ENCODE measurements around the gene UNC79. TPM values are rescaled to one million over a fixed set of nuclear protein-coding genes. Genes with fewer than 3 reads are reported as not detected.

Gene UNC79
- total and polyA plus RNA-seq, 3 donors from 2014 or later: 4.3 to 10.7 (median 5.5) TPM

GRCh38 chr14:93731753-93732152, 301.0 kb downstream of the UNC79 start:
- no peaks in the 10 kb centered on the region for H3K9me3 ChIP-seq
- intact Hi-C loops (cut with DNase I; ENCODE audit: low total_unique reads): no loop called here
- no peaks in the 10 kb centered on the region for H3K4me1 ChIP-seq
- H3K27me3 ChIP-seq: no peaks in the 10 kb centered on the region
- DNase-seq: no peak
- no peak for TF ChIP-seq CTCF (IDR thresholded peaks at IDR 0.05)
- TF ChIP-seq POLR2A (IDR thresholded peaks at IDR 0.05): no peak
- H3K27ac ChIP-seq: no peak overlapping the region
- H3K4me3 ChIP-seq: no peak overlapping the region
- 40 to 67% methylated on average over 4 to 7 of the region's 7 CpGs for WGBS, 2 donors
- H3K36me3 ChIP-seq (ENCODE audit: low read depth, missing control alignments): no peaks in the 10 kb centered on the region

- no peaks in the 10 kb centered on the region for H3K9me3 ChIP-seq
- H3K27me3 ChIP-seq: no peaks in the 10 kb centered on the region
- WGBS, 2 donors: 87 to 90% methylated on average over 6 to 10 of the region's 10 CpGs
- H3K36me3 ChIP-seq (ENCODE audit: low read depth, missing control alignments): no peaks in the 10 kb centered on the region
- H3K27ac ChIP-seq: no peak overlapping the region
- no peak for TF ChIP-seq POLR2A (IDR thresholded peaks at IDR 0.05)
- no peak for TF ChIP-seq CTCF (IDR thresholded peaks at IDR 0.05)
- H3K4me1 ChIP-seq: no peaks in the 10 kb centered on the region
- DNase-seq: no peak
- no peak overlapping the region for H3K4me3 ChIP-seq
- intact Hi-C loops (cut with DNase I; ENCODE audit: low total_unique reads): no loop called here
Observed at GRCh38 chr14:93732524-93732923, 301.8 kb downstream of the UNC79 start.

- Histone ChIP-seq H3K27ac (no peak overlapping the region), H3K9me3 (no peaks in the 10 kb centered on the region), H3K4me1 (no peaks in the 10 kb centered on the region), H3K36me3 (ENCODE audit: low read depth, missing control alignments) (no peaks in the 10 kb centered on the region), H3K4me3 (no peak overlapping the region), H3K27me3 (no peaks in the 10 kb centered on the region)
- intact Hi-C loops (cut with DNase I; ENCODE audit: low total_unique reads): no loop called here
- WGBS, 2 donors: 55% methylated on average over 8 to 11 of the region's 11 CpGs
- DNase-seq: no peak
- TF ChIP-seq CTCF (IDR thresholded peaks at IDR 0.05): no peak
- TF ChIP-seq POLR2A (IDR thresholded peaks at IDR 0.05): no peak
Observed at GRCh38 chr14:93733231-93733630, 302.5 kb downstream of the UNC79 start.

GRCh38 chr14:93733631-93734030, 302.9 kb downstream of the UNC79 start:
- no peaks in the 10 kb centered on the region for H3K27me3 ChIP-seq
- H3K27ac ChIP-seq: no peak overlapping the region
- no peak for TF ChIP-seq CTCF (IDR thresholded peaks at IDR 0.05)
- no peak for TF ChIP-seq POLR2A (IDR thresholded peaks at IDR 0.05)
- H3K4me1 ChIP-seq: no peaks in the 10 kb centered on the region
- H3K9me3 ChIP-seq: no peaks in the 10 kb centered on the region
- intact Hi-C loops (cut with DNase I; ENCODE audit: low total_unique reads): no loop called here
- no peak overlapping the region for H3K4me3 ChIP-seq
- no peak for DNase-seq
- no peaks in the 10 kb centered on the region for H3K36me3 ChIP-seq (ENCODE audit: low read depth, missing control alignments)
- WGBS, 2 donors: 36 to 54% methylated on average over 6 of the region's 6 CpGs

GRCh38 chr14:93734086-93734822, 303.5 kb downstream of the UNC79 start:
- intact Hi-C loops (cut with DNase I; ENCODE audit: low total_unique reads): no loop called here
- no peak overlapping the region for H3K4me3 ChIP-seq
- TF ChIP-seq CTCF (IDR thresholded peaks at IDR 0.05): no peak
- TF ChIP-seq POLR2A (IDR thresholded peaks at IDR 0.05): no peak
- peak; percentile 66 for DNase-seq
- no peaks in the 10 kb centered on the region for H3K4me1 ChIP-seq
- H3K9me3 ChIP-seq: no peaks in the 10 kb centered on the region
- WGBS, 2 donors: 63 to 75% methylated on average over 15 to 25 of the region's 25 CpGs
- no peak overlapping the region for H3K27ac ChIP-seq
- no peaks in the 10 kb centered on the region for H3K36me3 ChIP-seq (ENCODE audit: low read depth, missing control alignments)
- H3K27me3 ChIP-seq: no peaks in the 10 kb centered on the region

Measured in testis (tissue), 3 donors.